CD4-positive, alpha-beta T cell (primary cell): ENCODE measurements around the gene RBM19. TPM values are rescaled to one million over a fixed set of nuclear protein-coding genes. Genes with fewer than 3 reads are reported as not detected.

ENCODE experiments used
- ATAC-seq: fragments of 200-7000 bp; cut with Tn5 transposase; one replicate; pipeline ENCODE4 v1.10.0; 2022; ENCODE audit warnings: mild to moderate bottlenecking; ENCODE audit not compliant: poor library complexity
- CTCF ChIA-PET: fragments of 350-600 bp; sonication (Branson Sonifier 250); formaldehyde crosslinking; loops from one replicate; lab custom pipeline; 2021; ENCODE audit warnings: antibody characterized with exemption, inconsistent platforms; lab: Charles Lee
- POLR2A ChIA-PET: fragments of 350-600 bp; sonication (Branson Sonifier 250); formaldehyde crosslinking; loops from one replicate; lab custom pipeline; 2021; ENCODE audit warnings: antibody characterized with exemption, inconsistent platforms; lab: Charles Lee
- DNase-seq, 14 experiments: peaks; one replicate each; pipeline ENCODE4 v3.0.0-alpha.2; 2013 to 2020; ENCODE audit warnings: mixed read lengths in 2 of 14
- H3K27ac ChIP-seq, 2 donors: one replicate each; pipeline versions ENCODE4 v1.5.1 to v1.7.0; 2013; ENCODE audit warnings: low read length in 2 of 2, low read depth in 1 of 2, mild to moderate bottlenecking in 1 of 2
- H3K27me3 ChIP-seq, 2 experiments: 1 replicate in 1 of 2; 2 replicates in 1 of 2; pipeline versions ENCODE4 v1.6.1 to v1.7.0; 2013; ENCODE audit warnings: low read length in 2 of 2, control low read depth in 1 of 2, mild to moderate bottlenecking in 1 of 2, moderate library complexity in 1 of 2; ENCODE audit not compliant: insufficient read depth in 2 of 2, control insufficient read depth in 1 of 2
- H3K36me3 ChIP-seq: one replicate; pipeline ENCODE4 v1.6.1; 2013; ENCODE audit warnings: low read length, control low read depth; ENCODE audit not compliant: insufficient read depth
- H3K4me1 ChIP-seq: one replicate; pipeline ENCODE4 v1.6.1; 2013; ENCODE audit warnings: low read length, control low read depth; ENCODE audit not compliant: insufficient read depth
- H3K4me3 ChIP-seq: one replicate; pipeline ENCODE4 v1.5.1; 2013; ENCODE audit warnings: mild to moderate bottlenecking, low read length, moderate library complexity
- H3K9me3 ChIP-seq, 2 experiments: 1 replicate in 1 of 2; 2 replicates in 1 of 2; pipeline versions ENCODE4 v1.6.1 to v1.7.0; 2013; ENCODE audit warnings: low read length in 2 of 2, mild to moderate bottlenecking in 2 of 2, control low read depth in 1 of 2, moderate library complexity in 1 of 2; ENCODE audit not compliant: control insufficient read depth in 1 of 2, insufficient read depth in 1 of 2
- H3K27ac Mint-ChIP-seq: one replicate; pipeline ENCODE4 v1.8.0; 2020; ENCODE audit warnings: mixed read lengths
- H3K27me3 Mint-ChIP-seq: one replicate; pipeline ENCODE4 v1.8.0; 2021; ENCODE audit warnings: mixed read lengths
- H3K36me3 Mint-ChIP-seq: one replicate; pipeline ENCODE4 v1.8.0; 2021; ENCODE audit warnings: low read depth, mixed read lengths
- H3K4me1 Mint-ChIP-seq: one replicate; pipeline ENCODE4 v1.8.0; 2021; ENCODE audit warnings: low read depth, mixed read lengths
- H3K4me3 Mint-ChIP-seq: one replicate; pipeline ENCODE4 v1.8.0; 2020; ENCODE audit warnings: mild to moderate bottlenecking, mixed read lengths
- H3K9me3 Mint-ChIP-seq: one replicate; pipeline ENCODE4 v1.8.0; 2020; ENCODE audit warnings: mixed read lengths
- CTCF ChIP-seq: fragments of 200-600 bp; IDR thresholded peaks from one replicate; pipeline ENCODE4 v1.8.0; 2022; ENCODE audit warnings: antibody characterized with exemption, mild to moderate bottlenecking
- intact Hi-C, 2 experiments: fragments of 100-400 bp; cut with DNase I in 1 of 2; cut with micrococcal nuclease in 1 of 2; formaldehyde crosslinking; loops; one replicate each; pipeline versions ENCODE4 v1.15.1 to v1.9.0; 2023 to 2025; cut with DNase I, micrococcal nuclease
- total RNA-seq, 174 experiments: library from RNA in 2 of 174; stranded (reverse) in 2 of 174; gene quantifications; one replicate each; pipeline ENCODE4 v1.2.3 and lab custom pipeline; 2021 to 2026

Gene RBM19
- total RNA-seq, 2 experiments from 2014 or later: 57.1 to 58.5 TPM

GRCh38 chr12:113772505-113773030, 193.6 kb downstream of the RBM19 start:
- H3K9me3 Mint-ChIP-seq: peaks cover 1% of the 10 kb centered on the region
- CTCF ChIA-PET: no interaction called here
- no peaks in the 10 kb centered on the region for H3K36me3 ChIP-seq
- H3K4me1 Mint-ChIP-seq: no peaks in the 10 kb centered on the region
- no peak overlapping the region for H3K4me3 ChIP-seq
- H3K27ac Mint-ChIP-seq: no peak overlapping the region
- H3K36me3 Mint-ChIP-seq: no peaks in the 10 kb centered on the region
- intact Hi-C loops: no loop called here
- POLR2A ChIA-PET: no interaction called here
- H3K27me3 ChIP-seq: peaks cover 3 to 9% of the 10 kb centered on the region in 2 experiments
- no peak overlapping the region for H3K27ac ChIP-seq
- DNase-seq (no peak), ATAC-seq (no peak)
- TF ChIP-seq CTCF: no peak
- peaks cover 0 to 12% of the 10 kb centered on the region in 2 experiments for H3K9me3 ChIP-seq
- no peak overlapping the region for H3K4me3 Mint-ChIP-seq
- H3K4me1 ChIP-seq: no peaks in the 10 kb centered on the region
- H3K27me3 Mint-ChIP-seq: peaks cover 27% of the 10 kb centered on the region

GRCh38 chr12:113770389-113770865, 195.7 kb downstream of the RBM19 start:
- Mint-ChIP-seq H3K4me3 (no peak overlapping the region), H3K4me1 (no peaks in the 10 kb centered on the region), H3K9me3 (peaks cover 1% of the 10 kb centered on the region), H3K27ac (no peak overlapping the region), H3K27me3 (peaks cover 17% of the 10 kb centered on the region), H3K36me3 (no peaks in the 10 kb centered on the region)
- Histone ChIP-seq H3K27ac (no peak overlapping the region), H3K27me3 (peaks cover 0 to 4% of the 10 kb centered on the region in 2 experiments), H3K36me3 (no peaks in the 10 kb centered on the region), H3K4me3 (no peak overlapping the region), H3K9me3 (peaks cover 0 to 4% of the 10 kb centered on the region in 2 experiments), H3K4me1 (no peaks in the 10 kb centered on the region)
- DNase-seq (no peak), ATAC-seq (no peak)
- CTCF ChIA-PET: no interaction called here
- POLR2A ChIA-PET: no interaction called here
- intact Hi-C loops: no loop called here
- TF ChIP-seq CTCF: no peak

GRCh38 chr12:113769305-113769704, 196.8 kb downstream of the RBM19 start:
- no peak overlapping the region for H3K4me3 Mint-ChIP-seq
- Histone ChIP-seq H3K36me3 (no peaks in the 10 kb centered on the region), H3K27me3 (peaks cover 0 to 3% of the 10 kb centered on the region in 2 experiments), H3K4me3 (no peak overlapping the region), H3K9me3 (peaks cover 0 to 4% of the 10 kb centered on the region in 2 experiments), H3K27ac (no peak overlapping the region), H3K4me1 (no peaks in the 10 kb centered on the region)
- H3K4me1 Mint-ChIP-seq: no peaks in the 10 kb centered on the region
- no peak for DNase-seq
- intact Hi-C loops: no loop called here
- POLR2A ChIA-PET: no interaction called here
- CTCF ChIA-PET: no interaction called here
- H3K27ac Mint-ChIP-seq: no peak overlapping the region
- H3K27me3 Mint-ChIP-seq: peaks cover 23% of the 10 kb centered on the region
- H3K9me3 Mint-ChIP-seq: peaks cover 1% of the 10 kb centered on the region
- H3K36me3 Mint-ChIP-seq: no peaks in the 10 kb centered on the region
- no peak for ATAC-seq
- no peak for TF ChIP-seq CTCF
